ENCODE results near the gene PNMT.

The PNMT gene

GRCh38 chr17:39669897-39670735 is 1.9 kb downstream of the PNMT start:
- DNase-seq (ENCODE audit: low read depth) = no peak

DNA sequence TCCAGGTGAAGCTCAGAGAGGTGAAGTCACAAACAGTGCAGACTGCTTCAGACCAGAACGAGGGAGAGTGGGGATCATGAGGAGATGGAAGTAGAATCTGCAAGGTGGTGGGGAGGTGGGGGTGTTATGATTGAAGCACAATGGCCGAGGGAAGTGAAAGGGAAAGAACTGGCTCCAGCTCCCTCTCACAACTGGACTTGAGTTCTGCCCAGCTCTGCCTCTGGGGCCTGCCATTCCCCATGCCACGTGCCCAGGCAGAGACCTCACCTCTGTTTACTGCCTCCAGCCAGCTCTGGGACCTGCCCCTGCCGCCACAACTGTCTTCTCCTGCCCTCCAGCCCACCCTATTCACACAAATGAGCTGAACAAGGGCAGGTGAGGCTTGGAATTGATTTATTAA is 2.5 kb downstream of the PNMT start:
- DNase-seq (ENCODE audit: low read depth) = no peak

DNA sequence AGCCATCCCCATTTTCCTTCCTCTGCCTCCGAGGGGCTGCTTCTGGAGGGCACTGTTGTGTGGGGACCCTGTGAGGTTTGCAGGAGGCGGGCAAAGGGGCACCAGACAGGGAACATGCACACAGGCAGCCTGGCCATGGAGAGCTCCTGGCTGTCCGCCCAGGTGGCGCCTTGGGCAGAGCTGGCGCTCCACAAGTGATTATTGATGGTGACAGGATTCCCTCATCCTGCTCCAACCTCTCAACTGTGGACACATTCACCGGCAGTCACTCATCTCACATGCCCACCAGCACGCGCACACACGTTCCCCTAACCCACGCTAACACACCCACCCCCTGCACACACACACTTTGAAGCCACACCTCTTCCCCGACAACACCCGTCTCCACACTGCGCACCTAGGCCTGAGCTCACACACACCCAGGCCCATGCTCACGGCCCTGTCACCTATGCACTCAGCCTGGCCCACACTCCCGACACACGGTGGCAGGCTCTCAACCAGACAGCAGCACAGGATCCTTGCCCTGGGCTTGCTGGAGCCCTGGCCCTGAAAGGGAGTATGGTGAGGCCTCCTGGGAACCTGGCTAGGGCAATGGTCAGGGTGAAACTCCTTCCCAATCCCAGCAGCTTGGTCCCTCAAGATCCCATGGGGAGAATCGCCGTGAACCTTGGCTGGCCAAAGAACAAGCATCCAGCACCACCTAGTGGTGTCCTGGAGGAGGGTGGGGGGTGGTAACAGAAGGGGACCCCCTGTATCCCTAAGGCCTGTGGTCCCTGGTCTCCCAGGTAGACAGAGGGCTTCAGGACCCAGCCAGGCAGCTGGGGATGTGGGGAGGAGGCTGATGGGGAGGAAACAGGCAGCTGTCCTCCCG is 3.6 kb downstream of the PNMT start:
- no peak for DNase-seq (ENCODE audit: low read depth)

DNA sequence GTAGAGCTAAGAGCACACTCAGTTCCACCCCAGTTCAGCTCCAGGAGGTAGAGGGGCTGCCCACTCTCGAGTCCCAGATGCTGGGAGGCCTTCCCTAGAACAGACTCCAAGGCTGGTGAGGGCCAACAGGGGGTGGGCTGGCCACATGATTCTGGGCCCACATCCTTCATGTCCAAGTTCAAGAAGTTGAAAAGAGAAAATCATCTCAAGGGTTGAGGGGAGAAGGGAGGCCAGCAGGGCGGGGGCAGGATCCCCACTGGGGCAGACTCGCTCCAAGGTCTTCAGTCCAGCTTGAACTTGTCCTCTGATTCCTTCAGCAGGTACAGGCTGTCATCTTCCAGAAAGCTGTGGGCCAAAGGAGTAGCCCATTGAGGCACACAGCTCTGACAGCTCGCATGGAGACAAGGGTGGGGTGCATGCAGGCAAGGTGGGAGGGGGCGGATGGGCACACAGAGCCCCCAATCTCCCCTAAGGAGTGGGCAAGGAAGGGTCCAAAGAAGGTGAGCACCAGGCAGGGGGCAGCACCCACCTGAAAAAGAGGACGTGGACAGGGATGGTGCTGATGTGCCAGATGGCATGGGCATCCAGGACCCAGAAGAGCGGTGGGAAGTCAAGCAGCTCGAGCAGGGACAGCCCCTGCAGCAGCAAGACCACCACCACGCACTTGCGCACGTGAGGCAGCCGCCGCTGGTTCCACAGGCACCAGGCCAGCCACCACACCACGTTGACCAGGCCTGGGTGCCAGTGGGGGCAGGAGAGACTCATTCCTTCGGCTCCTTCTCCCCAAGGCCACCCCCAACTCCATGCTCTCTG is 4.5 kb downstream of the PNMT start:
- DNase-seq (ENCODE audit: low read depth) = no peak

DNA sequence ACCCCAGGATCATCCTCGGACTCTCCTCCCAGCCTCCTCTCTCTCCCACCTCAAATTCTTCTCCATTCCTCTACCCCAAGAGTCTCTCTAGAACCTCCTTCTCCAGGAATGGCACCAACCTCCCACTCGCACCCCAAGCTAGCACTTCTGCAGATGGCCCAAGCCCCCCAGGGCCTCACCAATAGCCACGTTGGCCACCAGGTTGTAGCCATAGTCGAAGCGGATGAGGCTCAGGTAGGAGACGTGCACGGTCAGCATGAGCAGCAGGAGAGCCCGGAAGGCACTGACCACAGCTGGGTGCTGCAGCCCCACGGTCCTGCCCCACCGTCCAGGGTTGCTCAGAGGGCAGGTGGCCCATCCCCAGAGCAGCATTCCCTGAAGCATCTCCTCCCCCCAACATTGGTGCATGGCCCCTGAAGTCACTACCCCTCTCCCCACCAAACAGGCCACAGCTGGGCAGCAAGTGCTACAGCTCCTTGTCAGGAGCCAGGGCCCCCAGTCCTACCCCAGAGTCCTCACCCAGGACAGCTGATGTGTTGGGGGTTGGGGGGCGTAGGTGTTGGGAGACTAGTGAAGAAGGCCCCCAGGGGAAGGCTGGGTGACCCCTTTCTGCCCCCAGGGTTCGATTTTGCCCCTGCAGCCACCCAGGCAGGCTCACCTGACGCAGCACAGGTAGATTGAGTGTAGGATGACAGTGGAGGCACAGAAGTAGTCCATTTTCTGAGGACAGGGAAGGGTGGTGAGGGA is 5.3 kb downstream of the PNMT start:
- DNase-seq (ENCODE audit: low read depth) = no peak

- DNase-seq (ENCODE audit: low read depth) = no peak
Observed at GRCh38 chr17:39674179-39674578, 5.9 kb downstream of the PNMT start.

DNA sequence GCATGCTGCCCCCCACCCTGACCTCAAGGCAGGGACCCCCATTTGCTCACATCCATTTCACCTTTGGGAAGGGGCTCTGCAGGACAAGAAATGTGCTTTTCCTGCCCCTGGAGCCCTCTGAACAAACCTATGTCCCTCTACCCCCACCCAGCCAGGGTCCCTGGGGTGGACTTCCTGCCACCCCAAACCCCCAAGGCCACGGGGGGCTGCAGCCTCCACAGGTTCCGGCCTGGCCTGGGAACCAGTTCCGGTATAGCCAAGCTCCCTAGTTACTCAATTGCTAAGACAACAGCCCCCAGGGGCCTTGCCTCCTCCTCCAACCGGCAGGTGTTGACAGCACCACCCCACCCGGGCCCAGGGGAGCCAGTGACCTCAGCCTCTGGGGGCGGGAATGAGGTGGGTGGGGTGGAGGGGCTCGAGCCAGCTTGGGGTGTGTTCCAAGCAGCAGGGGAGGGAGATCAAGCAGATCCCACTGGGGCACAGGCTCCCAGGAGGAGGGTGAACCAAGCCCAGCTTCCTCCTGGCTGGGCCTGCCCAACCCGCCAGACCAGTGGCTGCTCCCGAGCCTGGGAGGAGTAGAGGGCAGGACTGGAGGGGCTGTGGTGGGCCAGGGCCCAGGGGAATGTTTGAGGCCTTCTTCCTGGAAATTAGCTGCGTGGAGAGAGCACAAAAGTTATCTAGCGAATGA is 6.6 kb downstream of the PNMT start:
- no peak for DNase-seq (ENCODE audit: low read depth)

DNA sequence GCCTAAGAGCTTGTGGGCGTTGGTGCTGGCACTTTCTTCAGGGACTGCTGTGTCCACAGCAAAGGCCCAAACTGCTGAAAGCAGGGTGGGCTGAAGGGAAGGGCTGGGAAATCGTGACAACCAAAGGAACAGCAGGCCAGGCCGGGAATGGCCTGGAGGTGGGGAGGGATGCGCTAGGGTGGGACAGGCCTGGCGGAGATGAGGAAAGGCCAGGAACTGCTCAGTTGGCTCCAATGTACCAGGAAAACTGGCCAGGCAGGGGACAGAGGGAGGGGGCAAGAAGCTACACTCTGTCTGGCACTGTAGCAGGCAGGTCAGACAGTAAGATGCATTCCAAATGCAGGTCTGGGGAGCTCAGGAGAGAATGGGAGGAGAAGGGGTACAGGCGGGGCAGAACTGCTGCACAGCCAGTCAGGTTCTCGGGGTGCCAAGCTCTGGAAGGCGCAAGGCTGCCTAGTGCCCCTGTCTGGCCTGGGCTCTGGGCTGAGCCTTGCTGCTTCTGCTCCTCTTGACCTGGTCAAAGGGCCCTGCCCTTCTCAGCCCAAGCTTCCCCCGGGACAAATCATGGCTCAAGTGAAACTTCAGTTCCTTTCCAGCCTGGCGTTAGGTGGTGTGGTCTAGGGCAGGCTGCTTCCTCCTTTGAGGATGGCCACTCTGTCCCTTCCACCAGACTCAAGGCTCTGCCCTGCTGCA is 7.3 kb downstream of the PNMT start:
- DNase-seq (ENCODE audit: low read depth) = no peak

GRCh38 chr17:39676198-39676819 is 8.1 kb downstream of the PNMT start:
- DNase-seq (ENCODE audit: low read depth) = no peak

- no peak for DNase-seq (ENCODE audit: low read depth)
Observed at GRCh38 chr17:39677072-39677471, 8.8 kb downstream of the PNMT start.

GRCh38 chr17:39677542-39678339 is 9.5 kb downstream of the PNMT start:
- DNase-seq (ENCODE audit: low read depth) = no peak

DNA sequence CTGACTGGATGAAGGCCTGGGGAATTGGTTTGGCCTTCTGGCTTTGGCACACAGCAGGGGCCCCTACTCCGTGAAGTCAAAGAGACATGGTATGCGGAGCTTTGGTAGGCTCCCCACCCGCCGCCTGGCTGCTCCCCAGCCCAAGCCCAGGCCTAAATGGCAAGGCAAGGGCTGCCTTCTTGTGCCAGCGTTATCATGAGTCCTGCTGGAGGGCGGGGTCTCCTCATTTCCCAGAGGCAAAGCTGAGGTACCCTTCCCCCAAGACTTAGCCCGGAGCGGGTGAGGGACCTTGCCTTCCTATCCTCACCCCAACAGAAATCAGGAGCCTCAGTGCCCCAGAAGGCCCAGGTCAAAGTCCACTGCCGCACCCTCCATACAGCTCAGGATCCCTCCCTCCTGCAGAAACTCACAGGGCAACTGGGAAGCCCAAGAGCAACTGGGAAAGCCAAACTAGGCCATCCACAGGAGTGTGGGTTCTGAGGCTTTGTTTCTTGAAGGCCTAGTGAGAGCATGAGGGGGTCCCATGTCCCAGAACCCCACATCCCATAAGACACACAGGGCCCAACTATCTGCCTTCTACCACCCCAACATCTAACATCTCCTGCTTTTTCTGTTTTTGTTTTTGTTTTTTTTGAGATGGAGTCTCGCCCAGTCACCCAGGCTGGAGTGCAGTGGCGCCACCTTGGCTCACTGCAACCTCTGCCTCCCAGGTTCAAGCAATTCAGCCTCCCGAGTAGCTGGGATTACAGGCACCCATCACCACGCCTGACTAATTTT is 10.3 kb downstream of the PNMT start:
- no peak for DNase-seq (ENCODE audit: low read depth)

DNA sequence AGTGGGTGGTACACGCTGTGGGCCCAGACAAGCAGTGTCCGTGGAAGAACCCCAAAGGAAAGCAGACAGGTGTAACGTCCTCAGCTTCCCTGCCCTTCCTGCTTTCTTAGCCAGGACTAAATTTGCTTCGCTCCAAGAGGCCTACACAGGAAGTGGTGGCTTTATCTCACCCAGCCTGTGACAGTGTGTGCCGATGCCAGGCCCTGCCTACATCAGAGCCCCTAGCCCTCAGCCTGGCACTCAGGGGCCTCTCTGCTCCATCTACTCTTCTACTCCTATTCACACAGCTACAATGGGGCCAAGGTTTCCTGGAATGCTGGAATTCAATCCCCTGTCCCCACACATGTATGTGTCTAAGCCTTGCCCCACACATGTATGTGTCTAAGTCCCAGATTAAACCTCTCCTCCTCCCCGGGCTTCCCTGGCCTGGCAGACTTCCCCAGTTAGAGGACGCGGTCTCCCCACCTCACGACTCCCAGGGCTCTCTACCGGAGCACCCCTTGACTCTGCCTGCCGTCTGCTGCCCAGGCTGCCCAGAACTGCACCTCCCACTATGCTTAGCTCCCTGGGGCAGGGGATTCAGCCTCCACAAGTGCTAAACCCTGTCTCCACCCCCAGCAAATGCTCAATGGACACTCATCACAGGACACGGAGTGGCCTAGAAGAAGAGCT is 11.4 kb downstream of the PNMT start:
- DNase-seq (ENCODE audit: low read depth) = no peak

DNA sequence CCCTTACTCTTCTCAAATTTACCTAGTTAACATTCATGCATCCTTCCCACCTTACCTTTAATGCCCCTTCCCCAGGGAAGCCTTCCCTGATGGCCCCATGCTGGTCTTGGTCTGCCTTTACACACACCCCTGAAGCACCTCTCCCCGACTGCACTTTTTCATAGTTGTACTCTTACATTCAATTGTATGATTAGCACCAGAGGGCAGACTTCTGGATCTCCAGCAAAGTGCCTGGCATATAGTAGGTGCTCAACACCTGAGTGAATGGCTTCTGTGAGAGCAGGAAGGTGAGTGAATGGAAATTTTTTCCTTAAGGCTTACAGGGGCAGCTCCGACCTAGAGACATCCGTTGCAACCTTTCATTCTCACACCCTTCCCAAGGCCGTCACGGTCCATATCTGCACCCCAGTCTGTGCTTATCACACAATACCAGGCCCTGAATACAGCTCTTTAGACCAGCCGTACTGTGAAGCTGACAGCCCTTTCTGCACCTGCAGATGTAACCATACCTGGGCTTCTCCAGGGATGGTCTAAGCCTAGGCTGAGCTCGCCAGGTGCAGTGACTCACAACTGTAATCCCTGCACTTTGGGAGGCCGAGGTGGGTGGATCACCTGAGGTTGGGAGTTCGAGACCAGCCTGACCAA is 15.2 kb downstream of the PNMT start:
- no peak for DNase-seq (ENCODE audit: low read depth)

- no peak for DNase-seq (ENCODE audit: low read depth)
Observed at GRCh38 chr17:39684369-39685192, 16.3 kb downstream of the PNMT start.

DNA sequence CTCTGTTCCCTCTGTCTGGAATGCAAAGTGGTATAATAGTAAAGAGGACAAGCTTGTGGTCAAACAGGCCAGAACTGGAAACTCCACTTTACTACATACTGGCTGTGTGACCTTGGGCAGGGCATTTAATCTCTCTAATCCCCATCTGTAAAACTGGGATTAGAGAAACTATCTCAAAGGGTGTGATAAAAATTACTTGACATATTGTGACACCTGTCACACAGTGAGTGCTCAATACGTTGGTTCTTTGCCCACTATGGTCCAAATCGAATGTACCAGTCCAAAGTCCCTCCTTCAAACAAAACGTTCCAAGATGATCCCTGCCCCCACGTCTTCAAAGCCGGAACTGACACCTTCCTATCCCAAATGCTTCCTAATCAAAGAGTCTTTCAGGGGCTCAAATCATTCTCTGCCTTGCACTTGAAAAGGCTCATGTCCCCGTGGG is 18.9 kb downstream of the PNMT start:
- no peak for DNase-seq (ENCODE audit: low read depth)

Measured in HS-27A (cell line).